COR-L47 (cell line): ENCODE measurements around the gene ZMAT5.
"Not testable (repeated sequence)": the region's sequence is repeated elsewhere in the genome, so short reads cannot be mapped to it uniquely, and the experiment has no call there.

ENCODE experiments used
- DNase-seq: peaks from one replicate; lab custom pipeline; 2025; lab: John Stamatoyannopoulos, UW

The ZMAT5 gene

DNA sequence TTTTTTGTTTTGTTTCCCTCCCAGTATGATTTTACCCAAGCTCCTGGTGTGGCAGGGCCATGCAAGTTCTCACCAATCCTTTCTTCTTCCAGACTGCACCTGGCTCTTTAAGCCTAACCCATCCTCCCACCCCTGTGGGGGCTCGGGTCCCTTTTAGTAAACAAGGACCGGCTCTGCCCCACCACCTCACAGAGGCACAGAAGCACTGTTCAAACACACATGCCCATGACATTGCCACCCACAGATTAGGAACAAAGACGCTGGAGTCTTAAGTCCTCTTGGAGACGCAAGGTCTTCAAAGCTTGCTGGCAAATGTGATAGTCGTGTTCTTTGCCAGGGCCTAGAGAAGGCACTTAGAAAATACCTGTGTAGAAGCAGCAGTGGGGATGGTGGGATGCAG is 19.2 kb upstream of the ZMAT5 start:
- DNase-seq = peak; percentile 39

DNA sequence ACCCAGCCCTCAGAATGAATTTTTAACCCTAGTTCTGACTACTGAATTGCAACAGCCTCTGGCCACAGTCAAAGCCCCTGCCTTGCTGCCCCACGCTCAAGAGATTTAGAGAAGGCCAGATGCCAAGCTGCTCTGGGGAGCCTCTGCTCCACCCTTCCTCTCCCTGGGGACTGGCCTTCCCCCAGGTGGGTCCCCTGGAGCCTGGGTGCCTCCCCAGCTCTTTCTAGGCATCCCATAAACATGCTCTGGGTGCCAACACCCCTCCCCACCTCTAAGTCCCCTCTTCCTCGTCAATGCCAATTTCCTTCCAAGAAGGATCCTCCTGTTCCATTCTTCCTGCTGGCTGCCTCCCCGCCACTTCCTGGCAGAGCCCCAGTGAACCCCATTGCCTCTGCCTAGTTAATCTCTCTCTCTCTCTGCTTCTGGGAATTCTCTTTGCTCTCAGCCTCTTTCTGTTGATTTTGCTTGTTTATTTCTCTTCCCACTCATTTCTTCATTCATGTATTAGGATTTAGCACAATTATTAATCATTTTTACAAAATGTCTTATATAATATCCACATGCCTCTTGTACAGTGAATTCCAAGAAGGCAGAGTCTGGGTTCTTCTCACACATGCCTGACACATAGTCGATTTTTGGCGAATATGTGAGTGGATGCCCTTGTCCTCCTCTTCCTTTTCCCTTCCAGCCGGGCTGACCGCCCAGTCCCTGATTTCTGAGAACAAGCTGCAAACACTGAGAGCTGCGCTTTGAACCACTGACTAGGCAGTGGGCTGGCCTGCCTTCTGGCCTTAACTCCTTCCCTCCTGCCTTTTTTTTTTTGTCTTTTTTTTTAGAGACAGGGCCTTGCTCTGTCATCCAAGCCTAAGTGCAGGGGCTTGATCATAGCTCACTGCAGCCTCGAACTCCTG is 17.9 kb upstream of the ZMAT5 start:
- DNase-seq = no peak

DNA sequence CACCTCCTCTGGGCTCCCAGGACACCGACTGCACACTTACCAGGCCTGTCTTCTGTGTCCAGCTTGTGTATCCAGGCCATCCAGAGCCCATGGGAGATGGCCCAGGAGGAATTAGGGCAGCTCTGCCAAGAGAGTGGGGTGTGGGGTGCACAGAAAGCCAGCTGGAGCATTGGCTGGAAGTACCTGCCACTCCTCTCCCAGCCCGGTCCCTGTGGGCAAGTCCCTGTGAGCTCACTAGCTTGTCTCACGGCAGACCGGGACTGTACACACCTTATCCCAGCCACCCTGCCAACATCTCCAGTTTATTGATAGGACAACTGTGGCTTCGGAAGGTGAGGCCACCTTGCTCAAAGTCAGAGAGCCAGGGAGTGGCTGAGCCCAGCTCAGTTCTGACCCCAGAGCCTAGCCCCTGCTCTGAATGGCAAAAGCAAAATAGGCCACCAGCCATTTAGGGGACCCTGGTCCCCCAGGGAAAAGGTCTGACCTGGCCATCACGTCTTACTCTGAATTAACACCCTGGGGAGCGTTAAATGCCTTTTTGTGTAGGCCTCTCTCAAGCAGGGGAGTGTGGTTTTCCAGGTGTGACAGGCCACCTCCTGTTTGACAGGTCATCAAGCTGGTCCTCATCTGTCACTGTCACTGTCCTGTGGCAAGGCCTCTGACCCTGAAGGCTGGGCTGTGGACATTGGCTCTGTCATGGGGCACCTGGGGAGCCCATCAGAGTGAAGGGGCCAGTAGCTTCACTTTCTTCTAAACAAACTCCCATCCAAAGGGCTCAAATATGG is 15.4 kb upstream of the ZMAT5 start:
- DNase-seq = no peak

DNA sequence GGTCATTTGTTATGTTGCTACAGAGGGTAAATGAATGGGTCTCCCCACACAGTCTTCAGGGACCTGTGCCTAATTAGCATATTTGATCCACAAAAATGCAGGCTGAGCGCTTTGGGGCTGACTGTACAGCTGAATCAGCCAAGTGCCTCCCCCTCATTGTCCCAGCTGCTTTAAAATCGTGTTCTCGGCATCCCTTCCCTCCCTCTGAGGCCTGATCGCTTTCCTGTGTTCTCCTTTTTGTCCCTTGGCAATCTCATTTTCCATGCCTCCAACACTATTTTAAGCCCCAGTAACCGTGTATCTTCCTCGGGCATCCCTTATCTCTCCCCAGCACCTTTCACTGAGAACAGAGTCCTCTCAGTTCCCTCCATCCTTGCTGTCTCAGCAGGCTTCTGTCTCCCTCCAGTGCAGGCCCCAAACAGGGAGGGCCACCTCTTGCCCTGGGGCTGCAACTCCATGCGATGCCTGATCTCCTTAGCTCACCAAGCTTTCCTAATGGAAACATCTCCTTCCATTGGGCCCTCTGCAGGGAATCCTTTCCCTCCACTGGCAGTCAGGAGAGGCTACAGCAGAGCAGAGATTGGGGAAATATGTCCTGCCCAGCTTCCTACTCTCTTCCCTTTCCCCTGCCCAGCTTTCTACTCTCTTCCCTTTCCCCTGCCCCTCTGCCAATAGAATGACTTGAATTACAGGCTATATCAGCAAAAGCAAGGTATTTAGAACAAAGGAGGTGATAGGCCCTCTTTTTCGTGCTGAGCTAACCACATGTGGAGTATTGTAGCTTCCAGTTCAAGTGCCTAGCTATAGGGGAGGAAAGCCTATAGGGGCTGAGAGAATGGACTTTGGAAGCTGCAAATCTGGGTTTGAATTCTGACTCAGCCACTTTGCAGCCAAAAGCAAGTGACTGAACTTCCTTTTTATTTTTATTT is 14.2 kb upstream of the ZMAT5 start:
- DNase-seq = no peak

DNA sequence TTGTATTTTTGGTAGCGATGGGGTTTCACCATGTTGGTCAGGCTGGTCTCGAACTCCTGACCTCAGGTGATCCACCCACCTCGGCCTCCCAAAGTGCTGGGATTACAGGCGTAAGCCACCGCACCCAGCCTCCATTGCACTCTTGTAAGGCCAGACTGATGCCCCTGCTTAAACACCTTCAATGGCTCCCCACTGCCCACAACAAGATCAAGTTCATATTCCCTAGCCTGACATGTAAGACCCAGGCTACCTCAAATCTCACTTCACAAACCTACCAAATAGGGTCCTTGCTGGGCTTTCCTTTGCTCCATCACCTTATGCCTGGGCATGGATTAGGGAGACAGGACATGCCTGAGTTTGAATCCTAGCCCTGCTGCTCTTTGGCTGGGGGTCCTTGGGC is 13.4 kb upstream of the ZMAT5 start:
- DNase-seq = no peak

DNA sequence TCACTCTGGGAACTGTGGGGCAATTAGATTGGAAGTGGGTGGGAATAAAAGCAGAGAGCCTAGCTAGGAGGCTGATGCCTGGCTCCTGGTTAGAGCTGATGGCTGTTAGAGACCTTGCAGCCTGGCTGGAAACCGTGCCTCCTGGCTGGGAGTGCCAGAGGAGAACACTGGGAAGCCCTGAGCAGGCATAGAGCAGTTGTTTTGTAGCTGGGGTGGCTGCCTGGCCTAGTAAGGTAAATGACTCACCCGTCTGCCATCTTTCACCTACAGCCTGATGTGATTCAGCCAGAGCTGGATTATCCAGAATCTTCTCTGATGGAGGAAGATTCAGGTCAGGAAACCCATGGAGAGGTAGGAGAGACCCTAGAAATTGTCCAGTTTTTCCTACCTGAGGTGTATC is 6.4 kb upstream of the ZMAT5 start:
- DNase-seq = no peak

DNA sequence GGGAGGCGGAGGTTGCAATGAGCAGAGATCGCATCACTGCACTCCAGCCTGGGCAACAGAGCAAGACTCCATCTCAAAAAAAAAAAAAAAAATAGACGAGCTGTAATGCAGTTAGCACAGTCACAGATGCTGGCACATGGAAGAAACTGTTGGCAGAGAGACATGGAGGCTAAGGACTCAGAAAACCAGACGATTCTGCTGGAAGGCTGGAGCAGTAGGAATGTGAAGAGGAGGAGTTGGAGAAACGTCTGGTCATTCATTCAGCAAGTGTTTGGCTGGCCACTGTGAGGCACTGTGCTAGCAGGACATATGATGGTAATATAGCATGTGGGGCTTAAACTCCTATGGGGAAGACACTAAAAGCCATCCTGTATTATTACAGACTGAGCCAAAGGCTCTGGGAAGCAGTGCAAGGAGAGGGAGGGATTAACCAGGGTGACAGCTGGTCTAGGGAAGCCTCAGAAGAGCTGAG is 5.4 kb upstream of the ZMAT5 start:
- DNase-seq = no peak

DNA sequence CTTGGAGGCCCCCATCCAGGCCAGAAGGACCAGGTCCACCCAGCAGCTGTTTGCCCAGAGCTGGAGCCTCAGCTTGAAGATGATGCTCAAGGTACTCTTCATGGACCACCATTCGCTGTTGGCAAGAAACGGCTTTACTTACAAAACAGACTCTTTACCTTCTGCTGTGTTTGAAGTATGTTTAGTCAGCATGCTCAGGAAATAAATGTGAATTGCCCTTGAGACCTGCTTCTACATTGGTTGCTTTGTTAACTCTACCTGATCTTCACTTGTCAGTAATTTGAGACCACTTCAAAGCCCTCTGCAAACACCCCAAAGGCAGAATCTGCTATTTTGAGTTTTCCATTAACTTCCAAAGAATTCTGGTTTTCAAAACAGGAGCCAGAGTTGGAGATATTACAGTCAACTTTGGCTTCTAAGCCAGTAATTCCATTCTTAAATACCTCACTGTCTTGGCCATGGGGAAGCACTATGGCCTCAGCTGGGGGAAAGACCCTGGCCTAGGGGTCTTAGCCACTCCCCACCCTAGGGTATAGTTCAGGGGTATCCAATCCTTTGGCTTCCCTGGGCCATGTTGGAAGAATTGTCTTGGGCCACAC is 3.0 kb upstream of the ZMAT5 start:
- no peak for DNase-seq

DNA sequence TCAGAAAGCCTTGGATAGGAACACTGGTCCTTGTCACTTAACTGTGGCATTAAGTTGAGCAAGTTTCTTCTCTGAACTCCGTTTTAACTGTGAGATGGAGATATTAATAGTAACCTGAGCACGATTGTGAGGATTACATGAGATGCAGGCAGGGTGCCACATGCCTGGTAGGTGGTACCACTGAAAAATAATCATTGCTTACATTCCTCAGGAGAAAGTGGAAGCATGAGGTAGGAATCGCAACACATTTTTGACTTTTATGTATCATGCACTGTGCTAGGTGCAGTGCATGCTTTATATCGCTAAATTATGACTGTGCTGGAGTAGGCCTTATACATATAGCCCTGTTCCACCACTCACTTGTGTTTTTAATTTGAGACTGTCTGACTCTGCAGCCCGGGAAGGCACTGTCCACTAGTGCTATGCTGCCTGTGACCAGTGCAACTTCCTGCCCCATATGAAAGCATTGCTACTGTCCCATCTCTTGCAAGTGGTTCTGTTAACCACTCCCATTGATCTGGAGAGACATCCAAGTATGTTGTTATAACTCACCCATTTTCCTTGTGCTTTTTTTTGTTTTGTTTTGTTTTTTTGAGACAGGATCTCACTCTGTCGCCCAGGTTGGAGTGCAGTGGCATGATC is 1.4 kb upstream of the ZMAT5 start:
- DNase-seq = no peak

DNA sequence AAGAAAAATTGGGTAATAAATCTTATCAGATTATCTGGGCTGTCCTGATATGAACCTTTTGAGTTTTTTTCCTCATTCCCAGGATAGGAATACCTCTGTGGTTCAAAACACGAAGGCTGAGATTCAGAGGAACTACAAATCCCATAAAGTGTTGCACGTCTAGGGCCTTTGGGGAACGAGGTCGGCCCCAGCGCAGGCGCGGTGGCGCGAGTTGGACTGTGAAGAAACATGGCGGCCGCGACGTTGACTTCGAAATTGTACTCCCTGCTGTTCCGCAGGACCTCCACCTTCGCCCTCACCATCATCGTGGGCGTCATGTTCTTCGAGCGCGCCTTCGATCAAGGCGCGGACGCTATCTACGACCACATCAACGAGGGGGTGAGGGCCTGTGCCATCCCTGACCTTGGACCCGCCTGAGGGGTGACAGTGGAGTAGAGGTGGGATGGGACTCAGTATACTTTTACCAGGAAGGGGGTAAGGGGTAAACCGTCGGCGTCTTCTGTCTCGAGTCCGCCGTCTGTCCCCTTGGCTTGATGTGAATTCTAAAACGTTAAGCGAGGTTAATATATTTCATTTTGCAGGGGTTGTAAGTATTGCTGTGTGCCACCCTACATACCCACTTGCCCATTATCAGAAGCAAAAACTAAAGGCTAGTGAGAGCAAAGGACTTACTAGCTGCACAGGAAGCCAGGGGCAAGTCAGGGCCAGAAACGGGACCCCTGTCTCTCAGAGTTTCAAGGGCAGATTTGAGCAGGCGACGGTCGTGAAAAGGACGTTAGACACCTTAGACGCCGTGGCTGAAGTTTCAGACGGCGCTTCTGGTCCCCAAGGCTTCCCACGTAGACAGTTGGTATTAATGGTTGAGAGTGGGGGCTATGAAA is 604 bp upstream of the ZMAT5 start, which contains the start of gene UQCR10:
UQCR10 (plus strand) TSS at position 199 of the 881 bp plus-strand sequence; CDS start at position 229, 30 bp downstream.
- peak; percentile 91 for DNase-seq

DNA sequence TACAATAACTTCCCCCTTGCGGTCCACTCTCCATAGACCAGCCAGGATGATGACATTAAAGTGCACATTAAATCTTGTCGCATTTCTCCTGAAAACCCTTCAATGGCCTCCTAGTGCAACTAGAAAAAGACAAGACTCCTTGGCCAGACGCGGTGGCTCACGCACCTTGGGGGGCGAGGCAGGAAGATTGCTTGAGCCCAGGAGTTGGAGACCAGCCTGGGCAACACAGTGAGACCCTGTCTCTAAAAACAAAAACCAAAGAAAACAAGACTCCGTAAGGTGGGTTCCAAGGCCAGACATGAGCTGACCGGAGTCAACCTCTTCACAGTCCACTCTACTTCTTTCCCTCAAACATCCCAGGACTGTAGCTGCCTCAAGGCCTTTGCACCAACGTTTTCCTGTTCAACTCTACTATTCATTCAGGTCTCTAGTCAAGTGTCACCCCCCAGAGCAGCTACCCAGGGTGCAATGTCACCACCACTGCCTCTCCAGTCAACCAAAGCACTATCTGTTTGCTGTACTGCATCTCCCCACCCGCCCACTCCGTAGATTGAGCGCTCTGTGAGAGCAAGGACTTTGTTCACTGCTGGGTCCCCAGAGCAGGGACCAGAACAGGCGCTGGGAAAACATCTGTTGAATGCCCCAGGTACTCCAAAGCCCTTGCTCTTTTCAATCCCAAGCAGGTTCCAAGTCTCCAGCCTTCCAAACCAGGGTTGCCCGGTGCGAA is 739 bp downstream of the ZMAT5 start:
- DNase-seq = no peak

DNA sequence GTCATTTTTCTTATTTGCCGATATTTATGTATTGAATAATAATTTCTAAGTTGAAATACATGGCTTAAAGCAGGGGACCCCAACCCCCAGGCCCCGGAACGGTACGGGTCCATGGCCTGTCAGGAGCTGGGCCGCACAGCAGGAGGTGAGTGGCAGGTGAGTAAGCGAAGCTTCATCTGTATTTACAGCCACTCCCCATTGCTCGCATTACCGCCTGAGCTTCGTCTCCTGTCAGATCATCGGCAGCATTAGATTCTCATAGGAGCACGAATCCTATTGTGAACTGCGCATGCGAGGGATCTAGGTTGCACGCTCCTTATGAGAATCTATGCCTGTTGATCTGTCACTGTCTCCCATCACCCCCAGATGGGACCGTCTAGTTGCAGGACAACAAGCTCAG is 4.5 kb downstream of the ZMAT5 start:
- peak; percentile 73 for DNase-seq

DNA sequence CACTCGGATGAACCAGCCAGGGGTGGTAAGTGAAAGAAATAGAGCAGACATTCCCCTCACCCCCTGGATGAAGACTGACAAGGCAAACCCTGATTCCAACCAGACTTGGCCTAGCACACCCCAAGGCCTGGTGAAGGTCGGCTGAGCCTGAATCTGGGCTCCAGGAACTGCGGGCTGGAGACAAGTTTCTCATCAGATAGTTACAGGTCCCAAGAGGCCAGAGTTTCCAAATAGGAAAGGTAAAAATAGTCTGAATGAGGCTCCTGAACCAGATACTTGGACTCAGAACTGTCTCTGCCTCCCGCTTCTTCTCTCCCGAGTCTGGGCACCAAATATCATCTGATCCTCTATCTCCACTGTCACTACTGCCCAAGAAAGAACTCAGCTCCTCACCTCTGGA is 7.8 kb downstream of the ZMAT5 start:
- DNase-seq = no peak

DNA sequence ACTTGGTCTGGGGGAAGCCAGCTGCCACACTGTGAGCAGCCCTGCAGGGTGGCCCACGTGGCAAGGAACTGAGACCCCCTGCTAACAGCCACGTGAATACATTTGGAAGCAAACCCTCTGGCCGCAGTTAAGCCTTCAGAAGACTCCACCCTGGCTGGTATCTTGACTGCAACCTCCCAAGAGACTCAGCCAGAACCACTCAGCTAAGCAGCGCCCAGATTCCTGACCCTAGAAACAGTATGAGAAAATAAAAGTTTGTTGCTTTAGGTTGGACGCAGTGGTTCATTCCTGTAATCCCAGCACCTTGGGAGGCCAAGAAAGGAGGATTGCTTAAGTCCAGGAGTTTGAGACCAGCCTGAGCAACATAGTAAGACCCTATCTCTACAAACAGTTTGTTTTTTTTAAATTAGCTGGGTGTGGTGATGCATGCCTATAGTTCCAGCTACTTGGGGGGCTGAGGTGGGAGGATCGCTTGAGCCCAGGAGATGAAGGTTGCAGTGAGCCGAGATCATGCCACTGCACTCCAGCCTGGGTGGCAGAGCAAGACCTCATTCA is 8.7 kb downstream of the ZMAT5 start:
- DNase-seq = no peak

DNA sequence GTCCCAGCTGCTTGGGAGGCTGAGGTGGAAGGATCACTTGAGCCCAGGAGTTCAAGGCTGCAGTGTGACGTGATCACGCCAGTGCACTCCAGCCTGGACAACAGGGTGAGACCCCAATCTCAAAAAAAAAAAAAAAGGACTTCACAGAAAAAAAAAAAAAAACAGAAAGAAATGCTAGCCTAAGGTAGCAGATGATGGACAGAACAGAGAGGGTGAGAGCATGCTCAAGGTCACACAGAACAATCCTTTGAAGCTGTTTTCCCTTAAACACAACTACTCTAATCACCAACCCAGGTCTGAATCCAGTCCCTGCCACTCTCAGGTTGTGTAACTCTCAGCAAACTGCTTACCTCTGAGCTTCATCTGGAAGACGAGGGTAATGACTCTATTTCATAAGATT is 9.7 kb downstream of the ZMAT5 start:
- DNase-seq = no peak

DNA sequence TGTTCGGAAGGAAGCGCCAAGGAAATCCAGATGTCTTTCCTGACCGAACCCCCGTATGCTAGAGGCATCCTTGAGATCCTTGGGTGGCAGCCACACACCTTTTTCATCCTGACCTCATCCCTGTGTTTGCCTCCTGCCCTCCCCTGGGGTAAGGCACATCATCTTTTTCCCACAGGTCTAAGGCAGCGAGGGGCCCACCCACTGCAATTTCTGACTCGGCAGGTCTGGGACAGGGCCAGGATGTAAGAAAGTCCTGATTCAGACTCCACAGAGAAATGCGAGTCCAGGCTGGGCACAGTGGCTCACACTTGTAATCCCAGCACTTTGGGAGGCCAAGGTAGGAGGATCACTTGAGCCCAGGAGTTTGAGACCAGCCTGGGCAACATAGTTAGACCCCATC is 10.5 kb downstream of the ZMAT5 start:
- DNase-seq = no peak

DNA sequence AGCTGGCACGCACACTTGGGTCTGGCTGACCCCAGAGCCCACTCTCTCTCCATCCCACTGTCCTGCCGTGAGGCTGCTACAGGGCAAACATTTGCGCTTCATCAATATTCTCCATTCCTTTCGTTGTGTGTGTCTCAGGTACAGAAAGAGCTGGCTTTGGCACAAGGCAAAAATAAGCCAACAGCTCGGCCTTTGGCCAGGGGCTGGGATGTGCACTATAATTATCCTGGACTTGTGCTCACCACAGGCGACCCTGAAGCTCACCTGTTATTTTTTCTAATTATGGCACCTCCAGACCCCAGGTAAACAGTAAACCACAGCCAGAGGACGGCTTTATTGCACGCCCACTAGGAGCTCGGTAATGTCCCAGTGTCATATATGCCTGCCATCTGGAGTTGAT is 10.9 kb downstream of the ZMAT5 start:
- peak; percentile 30 for DNase-seq

DNA sequence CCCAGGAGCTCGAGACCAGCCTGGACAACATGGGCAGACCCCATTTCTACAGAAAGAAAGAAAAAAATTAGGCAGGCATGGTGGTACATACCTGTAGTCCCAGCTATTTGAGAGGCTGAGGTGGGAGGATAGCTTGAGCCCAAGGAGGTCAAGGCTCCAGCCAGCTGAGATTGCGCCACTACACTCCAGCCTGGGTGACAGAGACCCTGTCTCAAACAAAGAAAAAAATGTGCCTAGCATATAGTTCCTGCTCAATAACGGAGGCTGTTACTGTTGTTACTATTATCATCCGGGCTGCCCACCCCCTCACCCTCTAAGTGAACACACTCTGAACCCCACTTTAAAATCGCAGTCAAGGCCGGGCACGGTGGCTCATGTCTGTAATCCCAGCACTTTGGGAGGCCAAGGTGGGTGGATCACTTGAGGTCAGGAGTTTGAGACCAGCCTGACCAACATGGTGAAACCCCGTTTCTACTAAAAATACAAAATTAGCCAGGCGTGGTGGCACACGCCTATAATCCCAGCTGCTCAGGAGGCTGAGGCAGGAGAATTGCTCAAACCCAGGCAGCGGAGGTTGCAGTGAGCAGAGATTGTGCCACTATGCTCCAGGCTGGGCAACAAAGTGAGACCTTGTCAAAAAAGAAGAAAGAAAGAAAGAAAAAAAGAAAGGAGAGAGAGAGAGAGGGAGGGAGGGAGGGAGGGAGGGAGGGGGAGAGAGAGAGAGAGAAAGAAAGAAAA is 12.0 kb downstream of the ZMAT5 start:
- not testable (repeated sequence) for DNase-seq
